ENCODE measurements around the gene KRTAP3-1. TPM values are rescaled to one million over a fixed set of nuclear protein-coding genes. Genes with fewer than 3 reads are reported as not detected.
A peak's percentile ranks its signal among the peaks of the same experiment; 100 is the strongest.

KRTAP3-1 gene
- total and polyA plus RNA-seq, 9 of the 15 experiments (the other 6 are each of a cell fraction or from before 2014, with no cell fraction given): not detected

GRCh38 chr17:40980596-40980995 lies 28.3 kb downstream of the KRTAP3-1 start:
- H3K36me3 ChIP-seq (ENCODE audit: control insufficient read depth, insufficient read depth, low read length): no peaks in the 10 kb centered on the region
- H3K4me2 ChIP-seq (ENCODE audit: insufficient read depth, low read length): no peak overlapping the region
- ATAC-seq: no peak
- no peaks in the 10 kb centered on the region for H3K9me3 ChIP-seq (replicated peaks; ENCODE audit: control insufficient read depth, insufficient read depth, low read depth, low read length)
- ChIA-PET POLR2A (interaction anchor here (0.6 to 2.2 kb wide), 6 partner anchors 15 to 810 kb away, joined by 3 to 8 read pairs (median 4); no protein-coding TSS in a partner anchor), CTCF (ENCODE audit: low intra/inter-chr PET ratio) (no interaction called here)
- 0% methylated on average over 8 of the region's 8 CpGs for WGBS (ENCODE audit: insufficient coverage, low coverage, missing lambda C conversion rate)
- no peak overlapping the region for H3K4me3 ChIP-seq
- H3K27ac ChIP-seq (ENCODE audit: extremely low read depth, low read depth, low read length): no peak overlapping the region
- H2AFZ ChIP-seq (ENCODE audit: low read depth, low read length): no peak overlapping the region
- no peaks in the 10 kb centered on the region; a peak in 1 of 5 replicates for H3K4me1 ChIP-seq (replicated peaks in 1 of 2; ENCODE audit: control insufficient read depth in 2 of 2, insufficient read depth in 2 of 2, low read length in 2 of 2)
- peak overlapping the region in 1 of 2 experiments; percentile 35; a peak in 1 of 4 replicates for H3K9ac ChIP-seq (ENCODE audit: insufficient read depth in 1 of 2, low read depth in 2 of 2, low read length in 2 of 2)
- H3K79me2 ChIP-seq (ENCODE audit: control insufficient read depth, insufficient read depth, low read length): no peaks in the 10 kb centered on the region
- no peak for TF ChIP-seq NR1H2 (CRISPR knock-in tag; IDR thresholded peaks at IDR 0.05)
- TF ChIP-seq TCFL5 (CRISPR knock-in tag; conservative IDR thresholded peaks at IDR 0.05): no peak
- no peak for TF ChIP-seq NEUROD1 (IDR thresholded peaks at IDR 0.05; ENCODE audit: borderline replicate concordance, low read depth, low read length, partially characterized antibody)
- TF ChIP-seq MIER1 (IDR thresholded peaks at IDR 0.05; ENCODE audit: low read depth): no peak
- TF ChIP-seq ZNF184 (CRISPR knock-in tag; IDR thresholded peaks at IDR 0.05): no peak
- TF ChIP-seq ETV6 (IDR thresholded peaks at IDR 0.05; ENCODE audit: borderline replicate concordance in 1 of 2, low read depth in 2 of 2, low read length in 1 of 2): no peak
- no peak for TF ChIP-seq ETV6 (CRISPR knock-in tag; IDR thresholded peaks at IDR 0.05; ENCODE audit: borderline replicate concordance)
- TF ChIP-seq ZNF740 (CRISPR knock-in tag; IDR thresholded peaks at IDR 0.05): no peak
- TF ChIP-seq ZNF740 (tag; IDR thresholded peaks at IDR 0.05): no peak
- TF ChIP-seq ZNF165 (CRISPR knock-in tag; IDR thresholded peaks at IDR 0.05; ENCODE audit: borderline replicate concordance): no peak
- TF ChIP-seq NCOA1 (IDR thresholded peaks at IDR 0.05; ENCODE audit: low read depth): no peak
- TF ChIP-seq RBM15 (IDR thresholded peaks at IDR 0.05; ENCODE audit: insufficient read depth, low read length): no peak
- no peak for TF ChIP-seq FIP1L1 (IDR thresholded peaks at IDR 0.05; ENCODE audit: low read depth, low read length, poor library complexity, severe bottlenecking)
- TF ChIP-seq TBP (optimal IDR thresholded peaks at IDR 0.05; ENCODE audit: low read depth, low read length): no peak
- TF ChIP-seq DPF2 (IDR thresholded peaks at IDR 0.05): no peak
- no peak for TF ChIP-seq ZNF263 (CRISPR knock-in tag; IDR thresholded peaks at IDR 0.05; ENCODE audit: borderline replicate concordance)
- TF ChIP-seq TAF9B (IDR thresholded peaks at IDR 0.05; ENCODE audit: partially characterized antibody): no peak
- TF ChIP-seq POLR2AphosphoS2 (IDR thresholded peaks at IDR 0.05; ENCODE audit: low read length): no peak
- TF ChIP-seq MEF2D (tag; conservative IDR thresholded peaks at IDR 0.05; ENCODE audit: low read depth): no peak
- TF ChIP-seq SRSF9 (IDR thresholded peaks at IDR 0.05; ENCODE audit: borderline replicate concordance, low read depth, low read length): no peak
- no peak for TF ChIP-seq NBN (IDR thresholded peaks at IDR 0.05; ENCODE audit: low read depth)
- in situ Hi-C loops (cut with MboI) (no loop called here), intact Hi-C loops (cut with micrococcal nuclease) (no loop called here)
- no TSS peak for BruUV-seq (replicated peaks)
- DNase-seq (ENCODE audit: extremely low read depth in 1 of 4, low spot score in 3 of 4): no peak
- H4K20me1 ChIP-seq (replicated peaks; ENCODE audit: control insufficient read depth, insufficient read depth, low read length): no peaks in the 10 kb centered on the region; the same call in 1 of the 2 replicates
- peaks cover 3 to 34% of the 10 kb centered on the region in 2 experiments; a peak in 4 of 5 replicates for H3K27me3 ChIP-seq (ENCODE audit: control insufficient read depth in 2 of 2, insufficient read depth in 2 of 2, low read length in 2 of 2)
- no peak for FAIRE-seq
- peaks cover 4% of the 10 kb centered on the region for H3K9me1 ChIP-seq (ENCODE audit: control insufficient read depth, insufficient read depth, low read length)
